Loucy (cell line): Measurements from ENCODE around the gene STS.

ENCODE experiments used
- CTCF ChIP-seq: fragments of 200-600 bp; sonication (generic); conservative IDR thresholded peaks from 2 replicates; pipeline ENCODE4 v1.5.1; 2014; ENCODE audit warnings: mild to moderate bottlenecking, antibody characterized with exemption, low read length
- EZH2phosphoT487 ChIP-seq: fragments of 200-600 bp; IDR thresholded peaks from 2 replicates; pipeline ENCODE4 v1.6.1; 2018; ENCODE audit warnings: antibody characterized with exemption, mild to moderate bottlenecking, moderate library complexity, borderline replicate concordance

DNA sequence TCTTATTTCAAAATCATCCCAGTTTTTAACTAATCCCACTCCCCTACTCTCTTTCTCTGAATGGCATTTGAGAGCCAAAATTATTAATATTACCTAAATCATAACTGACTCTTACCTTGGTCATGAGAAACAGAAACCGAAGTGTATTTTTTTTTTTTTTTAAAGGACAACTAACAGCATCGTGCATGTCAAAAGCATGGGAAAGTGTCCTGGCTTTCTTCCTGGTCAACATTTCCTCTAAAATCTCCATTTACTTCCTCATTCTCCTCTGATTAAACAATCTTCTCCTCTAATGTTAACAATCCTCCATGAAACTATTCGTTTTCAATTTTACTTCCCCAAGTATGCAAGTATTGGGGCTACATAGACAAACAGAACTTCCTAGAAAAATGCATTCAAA lies 2.1 kb upstream of the STS start:
- TF ChIP-seq CTCF (no peak), EZH2phosphoT487 (no peak)
